ENCODE data around the gene HOXC9. TPM values are rescaled to one million over a fixed set of nuclear protein-coding genes. Genes with fewer than 3 reads are reported as not detected.

Gene HOXC9
- total RNA-seq, 3 donors from 2014 or later = 3.8 to 16.8 (median 4.6) TPM

DNA sequence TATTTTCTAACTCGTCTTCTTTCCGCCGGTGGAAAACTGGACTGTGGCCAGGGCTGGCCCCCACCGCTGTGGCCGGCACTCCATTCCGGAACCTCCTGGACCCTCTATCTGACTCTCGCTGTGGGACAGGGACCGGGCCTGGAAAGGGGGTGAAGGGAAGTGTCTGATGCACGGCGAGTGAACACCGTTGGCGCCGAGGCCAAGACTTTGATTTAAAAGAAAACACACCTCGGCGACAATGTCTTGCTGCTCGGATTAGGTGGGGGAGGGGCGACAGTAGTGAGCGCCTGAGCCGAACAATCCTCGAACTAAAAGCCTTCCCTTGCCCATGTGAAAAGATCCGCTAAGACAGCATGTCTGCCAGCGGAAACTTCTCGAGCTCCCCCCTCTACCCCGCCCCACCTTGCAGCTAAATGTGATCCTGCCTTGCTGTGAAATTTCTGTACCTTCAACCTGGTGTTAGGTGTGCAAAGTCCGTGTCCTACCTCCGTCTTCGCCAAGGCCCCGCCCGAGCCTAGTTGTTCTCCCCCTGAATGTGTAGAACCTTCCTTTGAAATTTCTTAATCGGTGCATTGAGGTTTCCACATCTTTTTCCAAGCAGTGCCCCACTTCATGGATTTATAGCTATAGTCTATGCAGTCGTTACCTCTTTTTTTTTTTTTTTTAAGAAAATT, 24.3 kb upstream of the HOXC9 start:
- no peak for TF ChIP-seq POLR2A (IDR thresholded peaks at IDR 0.05)
- Histone ChIP-seq H3K4me1 (peaks cover 0 to 8% of the 10 kb centered on the region in 2 donors), H3K4me3 (peak overlapping the region; percentile 42 to 65 (median 46)), H3K36me3 (no peaks in the 10 kb centered on the region), H3K27ac (no peak overlapping the region), H3K27me3 (peaks cover 11 to 90% of the 10 kb centered on the region in 2 donors), H3K9me3 (no peaks in the 10 kb centered on the region)
- no peak for DNase-seq (ENCODE audit: low spot score in 2 of 2)
- intact Hi-C loops (cut with DNase I; ENCODE audit: low total_unique reads) = no loop called here

DNA sequence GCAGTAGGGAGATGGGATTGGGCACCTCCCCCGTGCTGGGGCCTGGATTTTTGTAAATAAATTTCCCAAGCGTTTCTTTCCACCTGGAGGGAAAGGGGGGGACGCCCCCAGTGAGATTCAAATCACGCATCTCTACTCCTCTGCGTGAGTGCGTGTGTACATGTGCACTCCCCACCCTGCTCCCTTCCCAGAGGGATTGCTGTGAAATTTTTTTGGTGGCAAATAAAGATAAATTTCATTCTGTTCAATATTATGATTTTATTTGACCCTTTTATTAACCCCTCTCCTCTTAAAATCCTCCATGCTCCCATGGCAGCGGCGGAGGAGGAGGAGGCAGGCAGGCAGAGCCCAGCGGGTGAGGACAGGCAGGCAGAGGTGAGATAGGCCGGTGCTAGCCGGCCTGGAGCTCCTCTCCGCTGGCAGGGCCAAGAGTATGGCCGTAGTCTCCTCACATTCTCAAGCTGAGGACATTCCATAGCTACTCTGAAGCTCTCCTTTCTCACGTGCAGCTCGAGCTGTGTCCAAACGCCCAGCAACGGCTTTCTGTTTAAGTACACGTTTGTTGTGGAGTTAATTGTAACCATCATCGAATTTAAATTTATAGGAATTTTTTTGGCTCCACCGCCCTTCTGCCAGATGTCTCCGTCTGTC, 23.7 kb upstream of the HOXC9 start:
- Histone ChIP-seq H3K4me3 (no peak overlapping the region), H3K27me3 (peaks cover 11 to 89% of the 10 kb centered on the region in 2 donors), H3K9me3 (no peaks in the 10 kb centered on the region), H3K36me3 (no peaks in the 10 kb centered on the region), H3K4me1 (peaks cover 0 to 8% of the 10 kb centered on the region in 2 donors), H3K27ac (no peak overlapping the region)
- intact Hi-C loops (cut with DNase I; ENCODE audit: low total_unique reads) = no loop called here
- no peak for DNase-seq (ENCODE audit: low spot score in 2 of 2)
- TF ChIP-seq POLR2AphosphoS5 (IDR thresholded peaks at IDR 0.05) (no peak), POLR2A (IDR thresholded peaks at IDR 0.05) (no peak)
- TF ChIP-seq, protein P1, sequence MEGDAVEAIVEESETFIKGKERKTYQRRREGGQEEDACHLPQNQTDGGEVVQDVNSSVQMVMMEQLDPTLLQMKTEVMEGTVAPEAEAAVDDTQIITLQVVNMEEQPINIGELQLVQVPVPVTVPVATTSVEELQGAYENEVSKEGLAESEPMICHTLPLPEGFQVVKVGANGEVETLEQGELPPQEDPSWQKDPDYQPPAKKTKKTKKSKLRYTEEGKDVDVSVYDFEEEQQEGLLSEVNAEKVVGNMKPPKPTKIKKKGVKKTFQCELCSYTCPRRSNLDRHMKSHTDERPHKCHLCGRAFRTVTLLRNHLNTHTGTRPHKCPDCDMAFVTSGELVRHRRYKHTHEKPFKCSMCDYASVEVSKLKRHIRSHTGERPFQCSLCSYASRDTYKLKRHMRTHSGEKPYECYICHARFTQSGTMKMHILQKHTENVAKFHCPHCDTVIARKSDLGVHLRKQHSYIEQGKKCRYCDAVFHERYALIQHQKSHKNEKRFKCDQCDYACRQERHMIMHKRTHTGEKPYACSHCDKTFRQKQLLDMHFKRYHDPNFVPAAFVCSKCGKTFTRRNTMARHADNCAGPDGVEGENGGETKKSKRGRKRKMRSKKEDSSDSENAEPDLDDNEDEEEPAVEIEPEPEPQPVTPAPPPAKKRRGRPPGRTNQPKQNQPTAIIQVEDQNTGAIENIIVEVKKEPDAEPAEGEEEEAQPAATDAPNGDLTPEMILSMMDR (IDR thresholded peaks at IDR 0.05) = no peak

DNA sequence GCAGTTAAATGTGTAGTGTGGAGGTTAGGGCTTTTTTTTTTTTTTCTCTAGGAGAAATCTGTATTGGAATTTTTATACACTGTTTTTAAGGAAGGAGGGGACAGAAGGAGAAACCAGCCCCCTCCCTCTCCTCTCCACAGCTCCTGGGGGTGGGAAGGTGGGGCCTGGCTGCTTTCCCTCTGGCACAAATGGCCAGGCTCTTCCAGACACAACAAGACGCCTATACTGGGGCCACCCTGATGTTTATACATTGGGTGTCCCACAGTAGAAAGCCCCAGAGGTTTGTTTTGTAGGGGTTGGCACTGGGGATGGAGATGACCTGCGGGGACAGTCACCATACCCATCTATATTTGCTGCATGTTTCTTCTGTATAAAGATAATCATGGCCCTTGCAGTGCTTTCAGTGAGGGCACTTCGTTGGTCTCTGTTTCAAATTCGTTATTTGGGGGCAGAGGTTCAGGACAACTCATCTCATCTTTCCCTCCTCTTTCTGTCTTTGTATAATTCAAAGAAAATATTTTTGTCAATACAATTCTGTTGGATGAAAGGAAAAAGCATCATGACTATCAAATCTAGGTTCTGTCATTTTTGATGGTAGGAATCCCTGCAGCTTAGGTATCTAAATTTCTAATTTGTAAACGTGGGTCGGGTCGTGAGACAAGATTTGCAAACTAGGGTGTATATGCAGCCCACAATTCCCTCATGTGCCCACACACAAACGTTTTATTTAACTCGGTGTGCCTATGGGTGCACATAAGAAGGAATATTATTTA, 23.0 kb upstream of the HOXC9 start:
- no peaks in the 10 kb centered on the region for H3K9me3 ChIP-seq
- TF ChIP-seq POLR2AphosphoS5 (IDR thresholded peaks at IDR 0.05) = no peak
- no peak for TF ChIP-seq POLR2A (IDR thresholded peaks at IDR 0.05)
- TF ChIP-seq, protein P1 (IDR thresholded peaks at IDR 0.05) = no peak
- peaks cover 6 to 89% of the 10 kb centered on the region in 2 donors for H3K27me3 ChIP-seq
- intact Hi-C loops (cut with DNase I; ENCODE audit: low total_unique reads) = no loop called here
- no peaks in the 10 kb centered on the region for H3K36me3 ChIP-seq
- DNase-seq (ENCODE audit: low spot score in 2 of 2) = no peak
- H3K4me1 ChIP-seq = peaks cover 0 to 8% of the 10 kb centered on the region in 2 donors
- H3K27ac ChIP-seq = no peak overlapping the region
- H3K4me3 ChIP-seq = no peak overlapping the region

DNA sequence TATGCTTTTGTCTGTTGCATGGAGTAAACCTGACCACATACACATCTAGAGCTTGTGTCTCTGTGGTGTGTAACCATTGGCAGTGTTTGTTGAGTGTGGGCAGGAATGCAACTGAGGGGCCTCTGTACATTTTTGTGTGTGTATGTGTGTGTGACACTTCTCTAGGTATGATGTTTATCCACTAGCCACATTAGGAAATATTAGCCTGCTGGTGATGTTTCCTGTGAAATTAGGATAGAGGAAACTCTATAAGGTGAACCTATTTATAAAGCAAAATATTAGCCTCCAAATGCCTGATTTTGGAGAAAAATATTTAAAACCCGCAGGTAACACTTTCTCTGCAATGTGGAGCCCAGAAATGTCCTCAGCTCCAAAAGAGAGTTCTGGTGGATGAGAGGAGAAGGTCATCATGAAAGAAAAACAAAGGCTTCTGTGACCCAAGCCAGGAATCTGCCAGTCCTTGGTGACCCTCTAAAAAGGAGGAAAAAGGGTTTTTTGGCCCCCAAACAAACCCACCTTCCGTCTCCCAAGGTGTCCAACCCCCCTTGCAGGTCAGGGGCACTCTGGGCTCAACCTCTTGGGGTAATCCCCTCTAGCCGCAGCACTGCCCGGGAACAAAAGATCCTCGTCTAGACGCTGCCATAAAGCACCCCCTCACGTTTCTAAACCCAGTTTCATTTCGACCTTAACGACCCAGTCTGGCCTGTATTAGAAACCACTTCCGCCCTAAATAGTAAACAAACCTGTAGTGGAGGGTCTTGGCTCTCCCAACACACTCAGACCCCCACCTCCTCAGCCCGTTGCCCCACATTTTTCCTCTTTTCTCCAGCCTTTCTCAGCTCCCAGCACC, 22.1 kb upstream of the HOXC9 start:
- Histone ChIP-seq H3K27ac (no peak overlapping the region), H3K36me3 (no peaks in the 10 kb centered on the region), H3K4me3 (no peak overlapping the region), H3K9me3 (no peaks in the 10 kb centered on the region), H3K4me1 (peaks cover 0 to 8% of the 10 kb centered on the region in 2 donors), H3K27me3 (peaks cover 6 to 89% of the 10 kb centered on the region in 2 donors)
- intact Hi-C loops (cut with DNase I; ENCODE audit: low total_unique reads) = no loop called here
- TF ChIP-seq POLR2AphosphoS5 (IDR thresholded peaks at IDR 0.05) (no peak), POLR2A (IDR thresholded peaks at IDR 0.05) (no peak)
- TF ChIP-seq, protein P1 (IDR thresholded peaks at IDR 0.05) = no peak
- no peak for DNase-seq (ENCODE audit: low spot score in 2 of 2)

Data from breast epithelium (tissue), 4 donors.